Body of pancreas (tissue), 4 donors: ENCODE measurements around the gene NAA38.
"Not testable (repeated sequence)": the region's sequence is repeated elsewhere in the genome, so short reads cannot be mapped to it uniquely, and the experiment has no call there.

Experiments
- POLR2A ChIP-seq, 3 donors: fragments of 450-650 bp; IDR thresholded peaks; one replicate each; pipeline ENCODE4 v1.6.1; 2016; ENCODE audit warnings: antibody characterized with exemption in 3 of 3, mild to moderate bottlenecking in 2 of 3
- TF ChIP-seq, protein P1 (sequence below), 7 experiments: fragments of 450-650 bp in 4 of 7; fragments of 200-600 bp in 3 of 7; sonication (generic) in 3 of 7; IDR thresholded peaks; one replicate each; pipeline ENCODE4 v1.5.1; 2016 to 2019; ENCODE audit warnings: antibody characterized with exemption in 7 of 7

DNA sequence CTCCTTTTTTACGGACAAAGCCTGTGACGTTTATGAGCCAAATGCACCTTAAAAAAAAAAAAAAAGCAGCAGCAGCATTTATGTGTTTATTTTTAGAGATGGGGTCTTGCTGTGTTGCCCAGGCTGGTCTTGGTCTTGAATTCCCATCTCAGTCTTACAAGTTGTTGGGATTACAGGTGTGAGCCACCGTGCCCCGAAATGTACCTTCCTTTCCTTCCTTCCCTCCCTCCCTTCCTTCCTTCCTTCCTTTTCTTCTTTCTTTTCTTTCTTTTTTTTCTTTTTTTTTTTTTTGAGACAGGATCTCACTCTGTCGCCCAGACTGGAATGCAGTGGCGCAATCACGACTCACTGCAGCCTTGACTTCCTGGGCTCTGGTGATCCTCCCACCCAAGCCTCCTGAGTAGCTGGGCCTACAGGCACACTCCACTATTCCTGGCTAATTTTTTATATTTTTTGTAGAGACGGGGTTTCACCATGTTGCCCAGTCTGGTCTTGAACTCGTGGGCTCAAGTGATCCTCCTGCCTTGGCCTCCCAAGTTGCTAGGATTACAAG is 47.5 kb downstream of the NAA38 start:
- TF ChIP-seq, protein P1, sequence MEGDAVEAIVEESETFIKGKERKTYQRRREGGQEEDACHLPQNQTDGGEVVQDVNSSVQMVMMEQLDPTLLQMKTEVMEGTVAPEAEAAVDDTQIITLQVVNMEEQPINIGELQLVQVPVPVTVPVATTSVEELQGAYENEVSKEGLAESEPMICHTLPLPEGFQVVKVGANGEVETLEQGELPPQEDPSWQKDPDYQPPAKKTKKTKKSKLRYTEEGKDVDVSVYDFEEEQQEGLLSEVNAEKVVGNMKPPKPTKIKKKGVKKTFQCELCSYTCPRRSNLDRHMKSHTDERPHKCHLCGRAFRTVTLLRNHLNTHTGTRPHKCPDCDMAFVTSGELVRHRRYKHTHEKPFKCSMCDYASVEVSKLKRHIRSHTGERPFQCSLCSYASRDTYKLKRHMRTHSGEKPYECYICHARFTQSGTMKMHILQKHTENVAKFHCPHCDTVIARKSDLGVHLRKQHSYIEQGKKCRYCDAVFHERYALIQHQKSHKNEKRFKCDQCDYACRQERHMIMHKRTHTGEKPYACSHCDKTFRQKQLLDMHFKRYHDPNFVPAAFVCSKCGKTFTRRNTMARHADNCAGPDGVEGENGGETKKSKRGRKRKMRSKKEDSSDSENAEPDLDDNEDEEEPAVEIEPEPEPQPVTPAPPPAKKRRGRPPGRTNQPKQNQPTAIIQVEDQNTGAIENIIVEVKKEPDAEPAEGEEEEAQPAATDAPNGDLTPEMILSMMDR (IDR thresholded peaks at IDR 0.05), result not testable (repeated sequence)
- TF ChIP-seq POLR2A (IDR thresholded peaks at IDR 0.05), result not testable (repeated sequence)
